Cardiac septum (tissue), 1 donor: ENCODE data around the gene PLD6. TPM values are rescaled to one million over a fixed set of nuclear protein-coding genes. Genes with fewer than 3 reads are reported as not detected.

Experiments used
- total RNA-seq: library from RNA; stranded (reverse); fragmentation: NEBNext Ultra II Directional; extraction: Animal tissue kit (Norgen Biotek cat#: 25700); gene quantifications from one replicate; pipeline ENCODE4 v1.2.1, GENCODE V29; 2021
- donor health status: DM: no; HTN: no; CAD: no.

The PLD6 gene
- total RNA-seq, 1 donor from 2014 or later, result 1.4 TPM

Other genes with a start within 250 kb of the PLD6 start
- gene TNFRSF13B, start 234.2 kb downstream of the PLD6 start, total RNA-seq, result not detected
- gene MPRIP, start 163.9 kb downstream of the PLD6 start, total RNA-seq, result 554 TPM
- gene FLCN, start 30.8 kb upstream of the PLD6 start, total RNA-seq, result 36.1 TPM
- gene COPS3, start 74.9 kb upstream of the PLD6 start, total RNA-seq, result 64.0 TPM
- gene NT5M, start 97.0 kb upstream of the PLD6 start, total RNA-seq, result 7.5 TPM